ENCODE data around the gene UBA5. TPM values are rescaled to one million over a fixed set of nuclear protein-coding genes. Genes with fewer than 3 reads are reported as not detected.

The UBA5 gene
- total and polyA plus RNA-seq, 10 donors = 19.2 to 71.5 (median 46.5) TPM

DNA sequence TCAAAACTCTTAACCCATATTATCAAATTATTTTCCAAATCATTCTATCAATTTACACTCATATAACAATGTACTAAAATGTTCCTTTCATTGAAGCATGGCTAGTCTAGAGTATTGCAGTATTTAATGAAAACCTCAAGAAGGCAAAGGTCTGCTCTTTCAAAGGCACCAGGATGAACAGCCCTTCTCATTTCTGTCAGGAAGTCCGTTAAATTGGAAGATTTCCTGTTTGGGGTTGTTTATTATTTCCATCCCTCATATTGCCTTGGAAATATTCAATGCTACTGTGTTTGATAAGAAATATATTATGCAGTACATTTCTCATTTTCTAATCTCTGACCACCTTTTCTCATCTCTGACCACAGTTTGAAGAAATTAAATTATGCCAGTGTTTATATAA lies 38.0 kb upstream of the UBA5 start:
- intact Hi-C loops (cut with DNase I; ENCODE audit: low total_unique reads) = no loop called here
- H3K4me3 ChIP-seq = no peak overlapping the region
- no peak overlapping the region for H3K27ac ChIP-seq
- peaks cover 0 to 63% (median 29%) of the 10 kb centered on the region in 6 donors for H3K36me3 ChIP-seq
- H3K9me3 ChIP-seq = no peaks in the 10 kb centered on the region
- 20 to 48% (median 31%) methylated on average over 1 of the region's 1 CpG for WGBS, 5 donors
- H3K4me1 ChIP-seq = peaks cover 0 to 6% (median 2%) of the 10 kb centered on the region in 6 donors
- DNase-seq = no peak
- TF ChIP-seq POLR2A (IDR thresholded peaks at IDR 0.05) (no peak), POLR2AphosphoS5 (IDR thresholded peaks at IDR 0.05) (no peak)
- TF ChIP-seq, protein P1, sequence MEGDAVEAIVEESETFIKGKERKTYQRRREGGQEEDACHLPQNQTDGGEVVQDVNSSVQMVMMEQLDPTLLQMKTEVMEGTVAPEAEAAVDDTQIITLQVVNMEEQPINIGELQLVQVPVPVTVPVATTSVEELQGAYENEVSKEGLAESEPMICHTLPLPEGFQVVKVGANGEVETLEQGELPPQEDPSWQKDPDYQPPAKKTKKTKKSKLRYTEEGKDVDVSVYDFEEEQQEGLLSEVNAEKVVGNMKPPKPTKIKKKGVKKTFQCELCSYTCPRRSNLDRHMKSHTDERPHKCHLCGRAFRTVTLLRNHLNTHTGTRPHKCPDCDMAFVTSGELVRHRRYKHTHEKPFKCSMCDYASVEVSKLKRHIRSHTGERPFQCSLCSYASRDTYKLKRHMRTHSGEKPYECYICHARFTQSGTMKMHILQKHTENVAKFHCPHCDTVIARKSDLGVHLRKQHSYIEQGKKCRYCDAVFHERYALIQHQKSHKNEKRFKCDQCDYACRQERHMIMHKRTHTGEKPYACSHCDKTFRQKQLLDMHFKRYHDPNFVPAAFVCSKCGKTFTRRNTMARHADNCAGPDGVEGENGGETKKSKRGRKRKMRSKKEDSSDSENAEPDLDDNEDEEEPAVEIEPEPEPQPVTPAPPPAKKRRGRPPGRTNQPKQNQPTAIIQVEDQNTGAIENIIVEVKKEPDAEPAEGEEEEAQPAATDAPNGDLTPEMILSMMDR (IDR thresholded peaks at IDR 0.05 in 8 of 11, conservative IDR thresholded peaks at IDR 0.05 in 3 of 11) = no peak
- H3K27me3 ChIP-seq (replicated peaks in 1 of 7) = no peaks in the 10 kb centered on the region

DNA sequence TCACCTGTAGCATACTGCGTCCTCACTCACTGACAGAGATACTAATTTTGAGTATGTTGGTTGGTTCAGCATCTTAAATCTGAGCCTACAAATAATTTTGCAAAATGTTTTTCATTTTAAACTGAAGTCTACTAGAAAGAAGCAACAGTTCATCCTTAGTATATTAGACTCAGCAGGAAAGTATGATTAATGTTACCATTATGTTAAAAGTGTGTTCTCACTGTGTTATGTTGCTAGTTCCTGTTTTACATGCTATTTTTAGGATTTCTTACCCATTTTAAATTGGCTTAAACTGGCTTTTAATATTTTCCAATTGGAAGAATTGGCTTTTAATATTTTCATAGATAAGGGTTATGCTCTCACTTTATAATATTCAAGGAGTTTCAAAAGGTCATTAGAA lies 37.4 kb upstream of the UBA5 start:
- no peak for DNase-seq
- WGBS, 5 donors = 76 to 95% (median 90%) methylated on average over 1 of the region's 1 CpG
- Histone ChIP-seq H3K36me3 (peaks cover 0 to 63% (median 33%) of the 10 kb centered on the region in 6 donors), H3K4me3 (no peak overlapping the region), H3K9me3 (no peaks in the 10 kb centered on the region), H3K27me3 (replicated peaks in 1 of 7) (no peaks in the 10 kb centered on the region), H3K4me1 (peaks cover 0 to 6% (median 2%) of the 10 kb centered on the region in 6 donors), H3K27ac (no peak overlapping the region)
- intact Hi-C loops (cut with DNase I; ENCODE audit: low total_unique reads) = no loop called here
- TF ChIP-seq POLR2A (IDR thresholded peaks at IDR 0.05) = no peak
- no peak for TF ChIP-seq POLR2AphosphoS5 (IDR thresholded peaks at IDR 0.05)
- TF ChIP-seq, protein P1 (IDR thresholded peaks at IDR 0.05 in 8 of 11, conservative IDR thresholded peaks at IDR 0.05 in 3 of 11) = no peak

DNA sequence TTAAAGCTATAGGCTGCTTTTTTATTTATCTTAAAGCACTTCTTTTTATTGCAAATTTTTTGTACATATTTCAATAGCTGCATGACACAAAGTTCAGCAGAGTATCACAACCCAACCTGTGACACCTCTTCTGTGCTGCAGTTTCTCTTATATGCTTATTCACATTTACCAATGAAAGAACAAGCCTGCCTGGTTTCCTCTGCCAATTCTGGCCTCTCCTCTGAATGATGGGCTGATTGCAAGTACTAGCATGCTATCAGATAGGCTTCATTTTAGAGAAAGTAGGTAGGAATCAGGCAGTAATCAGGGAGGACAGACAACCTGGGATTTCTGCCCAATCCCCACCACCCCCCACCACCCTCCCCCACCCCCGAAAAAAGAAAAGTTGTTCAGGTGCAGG lies 36.5 kb upstream of the UBA5 start:
- H3K4me1 ChIP-seq = peaks cover 0 to 6% (median 2%) of the 10 kb centered on the region in 6 donors
- intact Hi-C loops (cut with DNase I; ENCODE audit: low total_unique reads) = no loop called here
- 94 to 100% (median 100%) methylated on average over 1 of the region's 1 CpG for WGBS, 5 donors

DNA sequence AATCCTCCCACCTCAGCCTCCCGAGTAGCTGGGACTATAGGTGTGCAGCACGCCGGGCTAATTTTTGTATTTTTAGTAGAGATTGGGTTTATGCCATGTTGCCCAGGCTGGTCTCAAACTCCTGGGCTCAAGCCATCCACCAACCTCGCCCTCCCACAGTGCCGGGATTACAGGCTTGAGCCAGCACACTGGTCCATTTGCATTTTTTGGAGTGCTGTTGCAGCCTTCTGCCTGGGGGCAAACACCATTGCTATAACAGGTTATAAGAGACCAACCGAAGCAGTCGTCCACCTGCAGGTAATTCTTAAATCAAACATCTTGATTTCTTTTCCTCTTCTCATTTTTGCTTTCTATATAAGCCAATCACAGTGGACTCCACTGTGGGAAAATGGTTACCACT lies 35.3 kb upstream of the UBA5 start:
- H3K27me3 ChIP-seq (replicated peaks in 1 of 7) = no peaks in the 10 kb centered on the region
- no peak overlapping the region for H3K4me3 ChIP-seq
- H3K4me1 ChIP-seq = peaks cover 0 to 6% (median 2%) of the 10 kb centered on the region in 6 donors
- H3K9me3 ChIP-seq = no peaks in the 10 kb centered on the region
- intact Hi-C loops (cut with DNase I; ENCODE audit: low total_unique reads) = no loop called here
- peaks cover 0 to 69% (median 32%) of the 10 kb centered on the region in 6 donors for H3K36me3 ChIP-seq
- no peak overlapping the region for H3K27ac ChIP-seq
- DNase-seq = no peak
- TF ChIP-seq POLR2AphosphoS5 (IDR thresholded peaks at IDR 0.05) = no peak
- TF ChIP-seq, protein P1 (IDR thresholded peaks at IDR 0.05 in 8 of 11, conservative IDR thresholded peaks at IDR 0.05 in 3 of 11) = no peak
- no peak for TF ChIP-seq POLR2A (IDR thresholded peaks at IDR 0.05)
- WGBS, 5 donors = 93 to 98% (median 97%) methylated on average over 7 of the region's 7 CpGs

More for the DNA sequence above, 36.5 kb upstream of the UBA5 start:
- Histone ChIP-seq H3K36me3 (peaks cover 0 to 63% (median 32%) of the 10 kb centered on the region in 6 donors), H3K9me3 (no peaks in the 10 kb centered on the region), H3K4me3 (no peak overlapping the region), H3K27ac (no peak overlapping the region), H3K27me3 (replicated peaks in 1 of 7) (no peaks in the 10 kb centered on the region)
- TF ChIP-seq POLR2AphosphoS5 (IDR thresholded peaks at IDR 0.05) (no peak), POLR2A (IDR thresholded peaks at IDR 0.05) (no peak)
- TF ChIP-seq, protein P1 (IDR thresholded peaks at IDR 0.05 in 8 of 11, conservative IDR thresholded peaks at IDR 0.05 in 3 of 11) = no peak
- no peak for DNase-seq

All from spleen (tissue), 11 donors.